NCI-H2196 treated with DMSO at 0.1 percent for 48 hours (cell line): Measurements from ENCODE around the gene CAPN13.
A peak's percentile ranks its signal among the peaks of the same experiment; 100 is the strongest.
"Not testable (repeated sequence)": the region's sequence is repeated elsewhere in the genome, so short reads cannot be mapped to it uniquely, and the experiment has no call there.

Experiments used
- DNase-seq: peaks from one replicate; lab custom pipeline; 2025; ENCODE audit not compliant: unreplicated experiment; lab: John Stamatoyannopoulos, UW

Gene CAPN13

DNA sequence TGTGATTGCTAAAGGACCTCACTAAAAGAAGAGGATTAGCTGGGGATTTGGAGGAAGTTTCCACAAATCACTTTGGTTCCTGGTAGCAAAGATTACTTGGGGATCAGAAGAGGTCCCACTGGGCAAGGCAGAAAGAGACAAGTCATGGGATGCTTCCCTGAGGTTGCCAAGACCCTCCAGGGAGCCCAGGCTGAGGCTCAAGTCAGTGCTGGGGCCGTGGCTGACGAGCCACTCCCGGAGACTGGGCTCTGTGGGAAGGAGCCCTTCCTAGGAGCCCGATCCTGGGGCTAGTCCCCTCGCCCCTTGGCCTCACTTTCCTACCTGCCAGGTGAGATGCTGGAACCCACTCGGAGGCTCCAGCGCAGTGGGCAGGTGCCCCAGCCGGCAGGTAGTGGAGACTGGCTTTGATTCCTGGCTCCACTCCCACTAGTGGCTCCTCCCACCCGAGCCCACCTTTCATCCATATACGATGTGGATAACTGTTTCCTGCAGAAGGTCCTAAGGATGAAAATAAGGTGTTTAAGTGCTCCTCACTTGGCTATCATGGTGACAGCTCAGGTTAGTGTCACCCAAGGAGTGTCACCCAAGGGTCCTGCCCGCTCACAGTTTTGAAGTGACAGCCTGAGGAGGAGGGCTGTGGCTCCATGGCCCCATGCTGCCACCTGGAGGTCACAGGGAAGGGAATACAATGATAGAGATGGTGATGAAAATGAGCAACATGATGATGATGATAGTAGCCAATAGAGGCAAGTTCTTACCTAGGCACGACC lies 100.5 kb downstream of the CAPN13 start:
- peak; percentile 52 for DNase-seq

DNA sequence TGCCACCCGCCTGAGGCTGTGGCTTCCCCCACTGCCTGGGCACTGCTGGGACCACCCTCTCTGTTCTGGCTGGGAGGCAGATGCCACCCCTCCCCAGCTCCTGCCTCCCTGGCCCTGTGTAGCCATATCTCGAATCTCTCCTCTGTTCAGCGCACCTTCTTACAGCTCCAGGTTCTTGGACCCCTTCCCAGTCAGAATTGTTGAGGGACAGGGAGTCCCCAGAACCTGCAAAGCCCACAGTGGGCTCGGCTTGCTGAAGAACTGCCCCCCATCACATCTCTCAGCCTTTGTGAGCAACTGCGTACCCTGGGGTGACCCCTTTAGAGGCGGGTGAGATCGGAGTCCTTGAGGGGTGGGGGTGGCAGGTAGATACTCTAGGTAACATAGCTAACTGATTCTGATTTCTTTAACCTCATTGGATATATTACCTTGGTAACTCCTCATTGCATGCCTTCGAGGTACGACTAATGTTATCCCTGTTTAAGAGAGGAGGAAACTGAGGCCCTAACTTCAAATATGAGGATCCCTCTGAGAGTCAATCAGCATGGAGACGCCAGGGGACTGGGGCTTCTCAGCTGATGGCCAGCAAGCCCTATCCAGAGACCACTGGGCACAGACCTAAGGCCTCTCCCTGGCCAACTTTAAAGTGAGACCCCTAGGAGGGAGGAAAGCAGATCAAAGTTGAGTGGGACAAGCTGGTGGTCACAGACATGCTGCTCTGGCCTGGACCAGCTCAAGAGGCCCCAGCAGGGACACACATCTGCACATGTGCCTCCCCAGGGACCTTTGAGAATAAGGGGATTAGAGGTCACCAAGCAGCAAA lies 101.3 kb downstream of the CAPN13 start:
- no peak for DNase-seq

DNA sequence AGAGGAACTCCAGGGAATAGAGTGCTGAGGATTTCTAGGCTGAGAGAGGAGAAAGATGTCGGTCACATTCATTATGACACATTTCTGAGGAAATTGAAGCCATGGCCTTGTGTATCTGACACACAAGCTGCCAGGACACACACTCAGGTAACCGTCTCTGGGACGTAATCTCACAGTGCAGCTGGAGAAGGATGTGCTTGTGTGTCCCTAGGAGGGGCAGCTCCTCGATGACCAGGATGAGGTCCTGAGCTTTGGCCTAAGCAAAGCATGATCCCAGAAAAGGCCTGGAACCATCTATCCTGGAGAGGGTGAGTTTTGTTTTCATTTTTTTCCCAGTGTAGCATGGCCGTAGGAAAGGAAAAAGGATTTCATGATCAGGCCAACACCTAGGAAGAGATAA lies 102.2 kb downstream of the CAPN13 start:
- no peak for DNase-seq

DNA sequence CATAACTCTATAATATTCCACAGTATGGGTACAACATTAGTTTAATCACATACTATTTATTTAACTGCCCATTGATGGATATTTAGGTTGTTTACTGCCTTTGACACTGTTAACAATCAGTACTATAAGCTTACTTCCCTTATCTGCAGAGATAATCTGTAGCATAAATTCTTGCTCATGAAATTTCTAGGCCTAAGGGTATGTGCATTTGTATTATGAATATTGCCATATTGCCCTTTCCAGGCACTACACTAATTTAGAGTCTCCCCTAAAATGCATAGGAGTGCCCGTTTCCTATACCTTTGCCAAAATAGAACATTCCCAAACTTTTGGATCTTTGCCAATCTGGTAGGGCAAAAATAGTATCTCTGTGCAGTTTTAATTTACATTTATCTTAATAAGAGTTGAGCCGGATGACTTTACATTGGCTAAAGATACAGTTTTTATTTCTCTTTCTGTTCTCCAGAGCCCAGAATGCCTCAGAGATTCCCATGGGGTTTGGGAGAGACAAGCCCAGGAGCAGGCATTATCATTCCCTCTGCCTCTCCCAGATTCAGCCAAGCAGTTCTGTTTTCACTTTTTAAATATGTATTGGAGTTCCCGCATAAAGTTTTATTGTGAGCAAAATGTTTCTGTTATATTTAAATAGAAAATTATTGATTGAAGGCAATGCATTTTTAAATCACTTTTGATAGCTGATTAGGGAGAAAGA lies 102.8 kb downstream of the CAPN13 start:
- no peak for DNase-seq

DNA sequence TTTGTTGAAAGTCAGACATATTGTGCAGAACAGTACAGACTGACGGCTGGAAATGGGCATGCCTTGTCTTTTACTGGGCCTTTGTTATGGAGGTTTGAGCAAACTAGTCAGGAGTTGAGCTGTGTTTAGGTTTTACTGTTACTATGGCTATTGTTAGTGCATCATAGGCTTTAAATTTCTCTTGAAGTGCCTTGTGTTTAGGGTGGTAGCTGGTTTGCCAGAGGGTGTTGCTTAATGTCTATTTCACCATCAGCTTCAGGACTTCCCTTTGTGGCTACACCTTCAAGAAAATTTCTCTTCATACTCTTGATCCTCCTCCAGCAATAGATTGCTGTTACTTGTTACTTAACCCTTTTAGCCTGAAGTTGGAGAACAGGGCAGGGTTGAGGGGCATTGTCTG lies 104.6 kb downstream of the CAPN13 start:
- DNase-seq, result no peak

DNA sequence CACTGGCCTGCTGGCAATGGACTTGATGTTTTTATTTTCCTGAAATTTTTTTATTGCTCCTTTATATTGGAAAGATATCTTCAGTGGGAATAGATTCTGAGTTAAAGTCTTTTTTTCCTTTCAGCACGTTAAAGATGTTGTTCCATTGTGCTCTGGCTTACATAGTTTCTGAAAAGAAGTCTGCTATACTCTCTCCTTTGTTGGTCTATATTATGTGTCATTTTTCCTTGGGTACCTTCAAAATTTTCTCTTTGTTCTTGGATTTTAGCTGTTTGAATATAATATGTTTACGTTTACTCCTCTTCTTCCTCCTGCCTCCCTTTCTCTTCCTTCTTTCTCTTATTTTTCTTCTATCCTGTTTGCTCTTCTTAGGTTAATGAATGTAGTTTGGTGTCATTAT lies 105.5 kb downstream of the CAPN13 start:
- no peak for DNase-seq

DNA sequence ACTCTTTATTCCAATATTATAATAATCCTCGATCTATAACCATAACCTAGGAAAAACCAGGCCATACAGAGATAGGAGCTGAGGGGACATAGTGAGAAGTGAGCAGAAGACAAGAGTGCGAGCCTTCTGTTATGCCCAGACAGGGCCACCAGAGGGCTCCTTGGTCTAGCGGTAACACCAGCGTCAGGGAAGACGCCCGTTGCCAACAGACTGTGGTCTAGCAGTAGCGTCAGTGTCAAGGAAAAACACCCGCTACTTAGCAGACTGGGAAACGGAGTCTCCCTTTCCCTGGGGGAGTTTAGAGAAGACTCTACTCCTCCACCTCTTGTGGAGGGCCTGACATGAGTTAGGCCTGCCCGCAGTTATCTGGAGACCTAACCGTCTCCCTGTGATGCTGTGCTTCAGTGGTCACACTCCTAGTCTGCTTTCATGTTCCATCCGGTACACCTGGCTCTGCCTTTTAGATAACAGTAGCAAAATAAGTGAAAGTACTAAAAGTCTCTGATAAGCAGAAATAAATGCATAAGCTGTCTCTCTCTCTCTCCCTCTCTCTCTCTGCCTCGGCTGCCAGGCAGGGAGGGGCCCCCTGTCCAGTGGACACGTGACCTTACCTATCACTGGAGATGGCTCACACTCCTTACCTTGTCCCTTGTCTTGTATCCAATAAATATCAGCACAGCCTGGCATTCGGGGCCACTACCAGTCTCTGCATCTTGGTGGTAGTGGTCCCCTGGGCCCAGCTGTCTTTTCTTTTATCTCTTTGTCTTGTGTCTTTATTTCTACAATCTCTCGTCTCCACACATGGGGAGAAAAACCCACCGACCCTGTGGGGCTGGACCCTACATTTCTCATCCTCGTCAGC lies 109.8 kb downstream of the CAPN13 start:
- DNase-seq, result not testable (repeated sequence)

DNA sequence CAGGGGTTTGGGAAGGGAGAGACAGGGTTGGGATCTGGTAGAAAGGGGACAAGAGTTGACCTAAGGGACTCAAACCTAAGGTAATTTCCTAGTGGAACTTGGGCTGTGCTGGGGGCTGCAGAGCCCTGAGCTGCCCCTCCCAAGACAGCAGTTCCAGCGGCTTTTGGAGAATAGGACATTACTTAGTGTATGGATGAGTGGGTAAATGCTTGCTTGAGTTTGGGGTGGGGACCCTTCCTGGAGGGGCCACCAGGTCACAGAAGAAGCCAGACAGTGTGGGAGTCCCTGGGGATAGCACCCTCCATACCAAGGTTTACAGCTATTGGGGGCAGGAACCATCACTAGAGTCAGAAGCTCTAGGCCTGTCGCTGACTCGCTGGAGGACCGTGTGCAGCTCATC lies 111.5 kb downstream of the CAPN13 start:
- no peak for DNase-seq

DNA sequence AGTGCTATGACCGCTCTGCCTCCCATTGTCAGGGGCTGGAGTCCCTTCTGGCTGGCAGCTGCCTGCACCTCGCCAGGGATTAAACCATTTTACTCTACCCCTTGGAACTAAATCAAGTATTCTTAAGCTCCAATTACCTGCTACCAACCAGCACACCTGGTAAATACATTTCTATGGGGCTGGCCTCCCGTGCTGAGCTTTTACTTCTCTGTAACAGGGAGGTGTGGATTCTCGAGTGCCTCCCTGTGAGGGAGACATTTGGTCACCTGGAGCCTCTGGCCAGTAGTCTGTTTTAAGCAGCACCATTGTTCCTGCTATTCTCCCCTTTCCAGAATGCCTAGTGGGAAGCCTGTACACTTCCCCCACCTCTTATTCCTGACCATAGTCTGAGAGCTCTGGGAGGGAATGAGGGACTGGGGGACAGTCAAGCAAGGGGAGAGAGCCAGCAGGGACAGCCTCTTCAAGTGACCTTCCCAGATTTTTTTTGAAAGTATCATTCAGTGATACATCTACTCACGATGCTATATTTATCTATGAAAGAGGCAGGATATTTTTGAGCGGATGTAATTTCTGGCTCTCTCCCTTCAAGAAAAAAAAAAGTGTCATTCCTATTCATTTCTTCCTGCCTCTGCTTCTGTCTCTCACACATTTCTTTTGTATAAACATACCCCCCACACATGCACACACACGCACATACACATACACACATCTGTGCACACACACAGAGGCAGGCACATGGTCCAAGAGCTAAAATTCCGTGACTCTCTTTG lies 112.8 kb downstream of the CAPN13 start:
- peak; percentile 45 for DNase-seq

DNA sequence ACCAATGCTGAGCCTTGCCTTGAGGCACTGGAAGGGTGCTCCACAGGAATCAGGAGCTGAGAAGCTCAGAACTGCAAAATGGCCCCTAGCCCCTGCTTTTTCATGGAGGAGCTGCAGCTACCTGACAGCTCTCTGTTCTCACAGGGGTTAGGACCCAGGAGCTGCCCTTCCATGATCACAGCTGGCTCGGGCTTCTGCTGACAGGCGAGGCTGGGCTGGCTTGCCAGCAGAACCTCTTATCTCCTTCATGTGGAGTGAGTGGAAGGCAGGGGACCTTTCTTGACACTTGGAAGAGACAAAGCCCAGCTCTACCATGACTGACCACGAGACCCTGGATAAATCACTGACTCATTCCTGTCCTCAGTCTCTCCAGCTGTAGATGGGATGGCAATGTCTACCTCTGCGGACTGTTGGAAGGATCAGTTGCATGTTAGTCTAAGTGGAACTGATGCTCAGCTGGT lies 113.4 kb downstream of the CAPN13 start:
- no peak for DNase-seq

DNA sequence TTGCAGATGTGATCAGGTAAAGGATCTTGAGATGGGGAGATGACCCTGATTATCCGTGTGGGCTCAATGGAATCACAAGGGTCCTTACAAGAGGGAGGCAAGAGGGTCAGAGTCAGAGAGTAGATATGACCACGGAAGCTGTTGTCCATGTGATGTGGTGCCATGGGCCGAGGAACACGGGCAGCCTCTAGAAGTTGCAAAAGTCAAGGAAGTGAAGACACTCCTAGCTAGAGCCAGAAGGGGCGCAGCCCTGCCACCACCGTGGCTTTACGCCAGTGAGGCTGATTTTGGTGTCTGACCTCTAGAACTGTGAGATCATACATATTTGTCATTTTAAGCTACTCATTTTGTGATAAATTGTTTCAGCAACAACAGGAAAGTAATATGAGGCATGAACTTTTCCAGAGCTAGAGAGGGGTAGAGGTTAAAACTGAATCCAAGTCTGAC lies 114.4 kb downstream of the CAPN13 start:
- DNase-seq, result no peak

DNA sequence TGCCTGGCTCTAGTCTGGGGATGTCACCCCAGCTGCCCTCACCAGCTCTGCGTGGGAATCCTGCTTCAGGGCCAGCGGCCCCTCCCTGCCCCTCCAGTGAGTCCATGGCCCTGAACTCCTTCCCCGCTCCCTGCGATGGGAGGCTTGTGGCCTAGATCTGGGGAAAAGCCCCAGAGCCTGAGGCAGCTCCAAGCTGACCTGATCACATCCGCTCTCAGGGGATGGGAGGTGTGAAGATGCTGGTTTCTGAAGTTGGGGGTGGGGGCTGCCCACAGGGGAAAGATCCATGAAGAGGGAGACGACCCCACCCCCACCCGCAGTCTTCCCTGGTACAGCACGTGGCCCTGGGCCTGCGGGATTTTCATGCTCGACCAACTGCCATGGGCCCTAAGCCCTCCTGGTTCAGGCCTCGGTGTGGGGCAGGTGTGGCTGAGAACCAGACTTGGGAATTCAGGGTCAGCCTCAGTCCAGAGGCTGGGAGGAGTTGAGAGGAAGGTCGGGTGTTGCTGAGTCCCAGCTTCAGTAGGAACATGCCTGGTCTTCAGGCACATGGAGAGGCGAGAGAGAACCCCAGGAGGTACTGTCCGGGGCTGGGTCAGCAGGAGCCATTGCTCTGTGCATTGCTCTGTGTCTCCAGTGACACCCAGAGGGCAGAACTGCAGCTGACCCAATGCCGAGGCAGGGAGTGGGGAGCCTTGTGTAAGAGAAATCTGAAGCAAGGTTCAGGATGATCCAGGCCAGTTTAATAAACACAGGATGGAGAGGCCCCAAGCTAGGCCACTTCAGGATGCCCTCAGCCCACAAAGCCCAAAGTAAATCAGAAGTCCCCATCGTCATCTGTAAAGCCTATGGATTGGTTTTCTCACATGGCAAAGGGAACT lies 115.1 kb downstream of the CAPN13 start:
- DNase-seq, result no peak

DNA sequence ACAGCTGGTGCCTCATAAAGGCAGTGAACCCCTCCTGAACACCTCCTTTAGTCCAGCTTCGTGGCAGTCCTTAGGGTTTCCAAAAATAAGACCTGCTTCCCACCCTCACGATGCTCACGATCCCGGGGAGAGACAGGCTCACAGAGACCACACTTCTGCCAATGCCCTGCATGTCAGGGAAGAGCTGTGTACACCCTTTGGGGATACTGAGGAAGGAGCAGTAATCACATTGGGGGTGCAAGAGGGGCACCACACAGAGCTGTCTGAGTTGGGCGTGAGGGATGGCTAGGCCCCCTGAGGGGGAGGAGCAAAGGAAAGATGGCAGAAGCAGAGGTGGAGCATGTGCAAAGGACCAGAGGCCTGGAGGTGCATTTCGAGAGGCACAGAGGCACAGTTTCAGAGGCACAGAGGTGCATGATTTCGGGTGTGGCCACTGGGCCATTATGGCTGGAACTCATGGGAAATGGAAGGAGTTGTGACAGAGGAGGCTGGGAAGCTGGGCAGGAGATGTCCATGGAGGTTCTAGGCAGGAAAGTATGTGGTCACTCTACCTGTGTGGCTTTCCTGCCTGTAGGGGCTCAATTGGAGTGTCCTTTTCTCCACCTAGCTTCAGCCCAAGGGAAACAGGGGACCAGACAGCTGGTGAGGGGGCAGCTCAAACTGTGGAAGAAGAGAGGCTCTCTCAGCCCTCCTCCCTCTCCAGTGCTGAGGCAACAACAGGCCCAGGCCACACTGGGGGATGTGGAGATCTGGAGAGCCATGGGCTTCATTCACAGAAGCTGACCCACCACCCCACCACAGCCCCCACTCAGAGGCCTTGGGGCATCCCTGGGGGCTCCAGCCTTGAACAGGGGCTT lies 115.9 kb downstream of the CAPN13 start:
- DNase-seq, result no peak

DNA sequence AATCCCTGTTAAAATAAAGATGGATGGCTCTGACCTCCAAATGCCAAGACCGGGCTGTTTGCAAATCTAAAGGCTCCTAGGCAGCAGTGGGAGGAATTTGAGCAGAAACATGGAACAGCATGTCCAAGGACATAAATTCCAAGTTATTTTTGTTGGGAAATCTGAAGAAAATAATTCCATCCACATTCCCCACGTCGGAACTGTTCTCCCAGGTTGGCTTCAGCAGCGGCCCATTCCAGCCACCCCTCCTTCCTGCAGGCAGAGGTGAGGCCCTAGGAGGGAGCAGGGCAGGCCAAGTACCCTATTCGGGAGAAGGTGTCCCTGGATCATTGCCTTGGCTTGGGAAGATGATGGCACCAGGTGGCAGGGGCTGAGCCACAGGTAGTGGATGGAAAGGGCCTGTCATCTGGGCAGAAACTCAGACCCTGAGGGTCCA lies 117.1 kb downstream of the CAPN13 start:
- DNase-seq, result no peak

DNA sequence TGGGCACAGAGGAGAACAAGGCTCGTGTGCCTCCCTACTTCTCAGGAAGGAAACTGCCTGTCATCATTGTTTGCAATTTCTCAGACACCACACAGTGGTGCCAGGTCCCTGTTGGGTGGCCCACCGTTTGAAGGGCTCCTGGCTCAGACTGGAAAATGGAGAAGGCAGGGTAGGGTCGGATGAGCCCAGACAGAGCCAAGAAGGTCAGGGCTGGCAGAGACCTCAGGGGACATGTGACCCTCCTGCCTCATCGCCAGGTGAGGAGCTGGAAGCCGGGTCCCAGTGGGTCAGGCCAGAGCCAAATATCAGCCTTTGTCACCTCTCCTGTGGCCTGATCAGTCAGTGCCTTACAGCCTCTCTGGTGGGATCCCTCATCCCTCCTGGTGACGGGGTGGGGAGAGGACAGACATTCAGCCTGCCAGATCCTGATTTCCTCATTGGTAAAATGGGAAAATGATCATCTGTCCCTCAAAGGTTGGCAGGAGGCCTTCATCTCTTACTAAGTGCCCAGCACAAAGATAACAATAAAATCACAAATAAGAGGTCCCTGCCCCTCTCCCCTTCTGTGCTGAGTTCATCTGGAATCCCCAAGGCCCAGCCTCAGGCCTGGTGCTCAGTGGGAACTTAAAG lies 117.6 kb downstream of the CAPN13 start:
- no peak for DNase-seq

DNA sequence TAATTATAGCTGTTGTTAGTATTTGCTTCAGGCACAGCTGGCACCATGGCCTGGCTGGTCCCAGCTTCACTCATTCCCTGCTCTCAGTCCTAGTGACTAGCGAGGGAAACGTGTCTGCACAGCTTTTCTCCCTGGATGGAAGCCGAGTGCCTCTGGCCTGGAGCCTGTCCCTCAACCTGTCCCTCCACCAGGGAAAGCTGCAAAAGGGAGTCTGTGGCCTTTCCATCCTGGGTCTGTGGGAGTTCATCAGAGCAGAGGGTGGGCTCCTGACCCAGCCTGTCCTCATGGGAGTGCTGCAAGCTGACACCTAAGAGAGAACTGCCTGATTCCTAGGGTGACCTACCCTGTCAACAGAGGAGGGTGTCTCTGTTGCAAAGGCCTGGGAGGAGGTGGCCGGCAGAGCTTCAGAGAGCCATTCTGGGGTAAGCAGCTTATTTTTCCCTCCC lies 118.3 kb downstream of the CAPN13 start:
- DNase-seq, result no peak

DNA sequence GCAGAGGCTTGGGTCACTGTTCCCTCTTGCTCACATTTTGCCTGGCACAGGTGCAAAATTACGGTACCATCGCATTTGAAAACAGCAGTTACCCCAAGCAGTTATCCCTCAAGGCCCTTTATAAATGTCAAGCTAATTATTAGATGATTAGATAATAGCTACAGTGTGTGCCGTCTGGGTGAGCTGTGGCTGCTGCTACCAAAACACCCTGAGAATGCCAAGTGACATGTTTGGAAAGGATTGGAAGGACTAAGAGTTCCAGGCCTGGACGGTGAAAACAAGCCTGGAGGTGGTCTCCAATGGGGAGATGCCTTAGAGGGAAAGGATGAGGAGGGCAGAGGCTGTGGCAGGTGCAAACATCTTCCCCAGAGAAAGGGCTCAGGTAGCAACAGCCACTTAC lies 120.6 kb downstream of the CAPN13 start:
- DNase-seq, result no peak
